Lung (tissue), 12 donors: Measurements from ENCODE around the gene POMP. TPM values are rescaled to one million over a fixed set of nuclear protein-coding genes. Genes with fewer than 3 reads are reported as not detected.

Experiments
- ATAC-seq: fragments of 200-7000 bp; cut with Tn5 transposase; one replicate; pipeline ENCODE4 v1.9.1; 2020; ENCODE audit warnings: moderate number of reproducible peaks; ENCODE audit not compliant: insufficient read depth, low FRiP score
- DNase-seq, 3 donors: peaks; one replicate each; pipeline ENCODE4 v3.0.0-alpha.2; 2013 to 2017
- H3K27ac ChIP-seq, 2 donors: one replicate each; pipeline ENCODE4 v1.5.1; 2013; ENCODE audit warnings: mild to moderate bottlenecking in 2 of 2, moderate library complexity in 2 of 2, control low read depth in 1 of 2, inconsistent platforms in 1 of 2, low read depth in 1 of 2, low read length in 1 of 2
- H3K27me3 ChIP-seq, 3 donors: one replicate each; pipeline ENCODE4 v1.5.1; 2013; ENCODE audit warnings: low read length in 2 of 3; ENCODE audit not compliant: control insufficient read depth in 3 of 3, insufficient read depth in 3 of 3
- H3K36me3 ChIP-seq, 4 donors: one replicate each; pipeline ENCODE4 v1.5.1; 2013; ENCODE audit warnings: low read length in 4 of 4, mild to moderate bottlenecking in 1 of 4, moderate library complexity in 1 of 4; ENCODE audit not compliant: control insufficient read depth in 4 of 4, insufficient read depth in 4 of 4
- H3K4me1 ChIP-seq, 5 donors: one replicate each; pipeline ENCODE4 v1.5.1; 2013; ENCODE audit warnings: low read length in 5 of 5, mild to moderate bottlenecking in 2 of 5, moderate library complexity in 1 of 5; ENCODE audit not compliant: control insufficient read depth in 5 of 5, insufficient read depth in 5 of 5
- H3K4me3 ChIP-seq: one replicate; pipeline ENCODE4 v1.5.1; 2013; ENCODE audit warnings: mild to moderate bottlenecking, control low read depth, moderate library complexity
- H3K9ac ChIP-seq, 2 donors: one replicate each; pipeline ENCODE4 v1.5.1; 2013; ENCODE audit warnings: low read length in 2 of 2, control low read depth in 1 of 2; ENCODE audit not compliant: insufficient read depth in 1 of 2
- H3K9me3 ChIP-seq, 4 donors: one replicate each; pipeline ENCODE4 v1.5.1; 2013; ENCODE audit warnings: low read length in 3 of 4, mild to moderate bottlenecking in 1 of 4, moderate library complexity in 1 of 4; ENCODE audit not compliant: control insufficient read depth in 4 of 4, insufficient read depth in 3 of 4
- WGBS, 2 donors: extraction: QIAGEN DNeasy Blood & Tissue Kit; methylation state at CpG; one replicate each; pipeline ENCODE4 v1.1.7; 2013; 5-methylcytosine and 5-hydroxymethylcytosine counted together
- polyA plus RNA-seq, 2 donors: library from polyadenylated mRNA; stranded (reverse); fragments of 200-250 nt; gene quantifications; one replicate each; pipeline ENCODE4 v1.2.1, GENCODE V29; 2013
- total RNA-seq, 2 donors: library from RNA; depleted of rRNA in 1 of 2; stranded (reverse); fragments of >200 nt in 1 of 2; gene quantifications; one replicate each; pipeline ENCODE4 v1.2.1, GENCODE V29; 2014 to 2021
- TF ChIP-seq, protein P1 (sequence below): IDR thresholded peaks from 2 replicates; pipeline ENCODE4 v1.5.1; 2012; ENCODE audit warnings: mild to moderate bottlenecking; ENCODE audit errors: control extremely low read depth, extremely low read depth
- donor health status: control.
- donor health status: control.
- donor health status: Bipolar disorder and iron deficiency.
- donor health status: healthy.
- donor health status: DM: yes; HTN: yes; CAD: no.

Gene POMP
- total and polyA plus RNA-seq, 4 donors: 33.6 to 89.9 (median 72.8) TPM

GRCh38 chr13:28626266-28626665, 32.7 kb upstream of the POMP start:
- Histone ChIP-seq H3K36me3 (no peaks in the 10 kb centered on the region), H3K4me1 (peaks cover 0 to 4% (median 0%) of the 10 kb centered on the region in 5 donors), H3K9me3 (no peaks in the 10 kb centered on the region), H3K9ac (no peak overlapping the region), H3K27ac (no peak overlapping the region), H3K27me3 (no peaks in the 10 kb centered on the region), H3K4me3 (no peak overlapping the region)
- WGBS, 2 donors: 84 to 91% methylated on average over 5 of the region's 5 CpGs
- DNase-seq: no peak
- no peak for ATAC-seq
- TF ChIP-seq, protein P1, sequence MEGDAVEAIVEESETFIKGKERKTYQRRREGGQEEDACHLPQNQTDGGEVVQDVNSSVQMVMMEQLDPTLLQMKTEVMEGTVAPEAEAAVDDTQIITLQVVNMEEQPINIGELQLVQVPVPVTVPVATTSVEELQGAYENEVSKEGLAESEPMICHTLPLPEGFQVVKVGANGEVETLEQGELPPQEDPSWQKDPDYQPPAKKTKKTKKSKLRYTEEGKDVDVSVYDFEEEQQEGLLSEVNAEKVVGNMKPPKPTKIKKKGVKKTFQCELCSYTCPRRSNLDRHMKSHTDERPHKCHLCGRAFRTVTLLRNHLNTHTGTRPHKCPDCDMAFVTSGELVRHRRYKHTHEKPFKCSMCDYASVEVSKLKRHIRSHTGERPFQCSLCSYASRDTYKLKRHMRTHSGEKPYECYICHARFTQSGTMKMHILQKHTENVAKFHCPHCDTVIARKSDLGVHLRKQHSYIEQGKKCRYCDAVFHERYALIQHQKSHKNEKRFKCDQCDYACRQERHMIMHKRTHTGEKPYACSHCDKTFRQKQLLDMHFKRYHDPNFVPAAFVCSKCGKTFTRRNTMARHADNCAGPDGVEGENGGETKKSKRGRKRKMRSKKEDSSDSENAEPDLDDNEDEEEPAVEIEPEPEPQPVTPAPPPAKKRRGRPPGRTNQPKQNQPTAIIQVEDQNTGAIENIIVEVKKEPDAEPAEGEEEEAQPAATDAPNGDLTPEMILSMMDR: no peak

- WGBS, 2 donors: 43 to 69% methylated on average over 4 of the region's 4 CpGs
- ATAC-seq (no peak), DNase-seq (no peak)
- TF ChIP-seq, protein P1: no peak
- Histone ChIP-seq H3K27me3 (no peaks in the 10 kb centered on the region), H3K4me1 (peaks cover 0 to 4% (median 0%) of the 10 kb centered on the region in 5 donors), H3K4me3 (no peak overlapping the region), H3K27ac (no peak overlapping the region), H3K9ac (no peak overlapping the region), H3K9me3 (no peaks in the 10 kb centered on the region), H3K36me3 (no peaks in the 10 kb centered on the region)
Observed at GRCh38 chr13:28628241-28628640, 30.7 kb upstream of the POMP start.

DNA sequence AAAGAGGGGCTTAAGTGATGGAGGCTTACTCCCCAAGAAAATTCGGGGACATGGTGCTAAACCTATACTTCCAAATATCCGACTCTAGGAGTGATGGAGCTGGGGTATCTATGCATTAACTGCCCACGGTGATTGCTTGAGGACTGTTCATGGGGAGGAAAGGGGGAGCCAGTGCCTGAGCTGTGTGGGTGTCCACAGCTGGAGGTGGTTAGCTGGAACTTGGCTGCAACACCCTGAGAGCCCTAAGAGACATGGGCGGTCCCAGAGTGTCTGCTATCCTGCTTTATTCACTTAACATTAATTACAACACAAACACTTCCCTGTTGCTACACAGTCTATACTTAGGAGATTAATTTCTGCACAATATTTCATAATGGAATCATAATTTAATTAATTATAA, 28.1 kb upstream of the POMP start:
- no peaks in the 10 kb centered on the region for H3K27me3 ChIP-seq
- H3K4me3 ChIP-seq: no peak overlapping the region
- DNase-seq (no peak), ATAC-seq (no peak)
- no peaks in the 10 kb centered on the region for H3K9me3 ChIP-seq
- no peaks in the 10 kb centered on the region for H3K36me3 ChIP-seq
- H3K9ac ChIP-seq: no peak overlapping the region
- WGBS, 2 donors: 87 to 94% methylated on average over 4 of the region's 4 CpGs
- no peak overlapping the region for H3K27ac ChIP-seq
- TF ChIP-seq, protein P1: no peak
- H3K4me1 ChIP-seq: peaks cover 0 to 1% (median 0%) of the 10 kb centered on the region in 5 donors

DNA sequence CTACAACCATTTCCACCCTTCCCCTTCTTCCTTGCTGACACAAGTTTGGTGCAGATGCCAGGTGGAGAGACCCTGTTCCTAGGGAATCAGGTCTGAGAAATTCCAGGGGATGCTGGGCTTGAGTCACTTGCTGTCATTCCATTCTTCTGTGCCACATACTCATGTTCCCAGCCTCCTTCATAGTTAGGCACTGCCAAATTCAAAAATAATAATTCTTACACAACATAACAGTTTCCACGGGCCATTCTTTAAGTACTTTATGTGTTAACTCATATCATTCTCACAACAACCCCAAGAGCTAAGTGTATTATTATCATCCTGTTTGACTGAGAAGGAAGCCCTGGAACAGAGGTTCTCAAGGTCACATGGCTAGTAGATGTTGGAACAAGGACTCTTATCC, 27.1 kb upstream of the POMP start:
- Histone ChIP-seq H3K9ac (no peak overlapping the region), H3K27ac (no peak overlapping the region), H3K4me3 (no peak overlapping the region), H3K27me3 (no peaks in the 10 kb centered on the region), H3K36me3 (no peaks in the 10 kb centered on the region), H3K4me1 (peaks cover 0 to 1% (median 0%) of the 10 kb centered on the region in 5 donors), H3K9me3 (no peaks in the 10 kb centered on the region)
- TF ChIP-seq, protein P1: no peak
- WGBS, 2 donors: 74 to 88% methylated on average over 1 of the region's 1 CpG
- DNase-seq (no peak), ATAC-seq (no peak)
